Skin epidermis (tissue), 12 donors: ENCODE measurements around the gene TSNAXIP1.
"Not testable (repeated sequence)": the region's sequence is repeated elsewhere in the genome, so short reads cannot be mapped to it uniquely, and the experiment has no call there.

Experiments used
- H3K27ac ChIP-seq, 21 experiments: fragments of 200-600 bp; sonication (generic) in 11 of 21; one replicate each; pipeline ENCODE4 v1.5.0; 2020; ENCODE audit warnings: mild to moderate bottlenecking in 3 of 21, inconsistent platforms in 2 of 21, moderate library complexity in 2 of 21
- H3K4me3 ChIP-seq, 7 experiments: fragments of 200-600 bp; sonication (generic) in 2 of 7; one replicate each; pipeline ENCODE4 v1.5.0; 2020; ENCODE audit warnings: inconsistent platforms in 2 of 7, mild to moderate bottlenecking in 2 of 7, moderate library complexity in 1 of 7

Gene TSNAXIP1

DNA sequence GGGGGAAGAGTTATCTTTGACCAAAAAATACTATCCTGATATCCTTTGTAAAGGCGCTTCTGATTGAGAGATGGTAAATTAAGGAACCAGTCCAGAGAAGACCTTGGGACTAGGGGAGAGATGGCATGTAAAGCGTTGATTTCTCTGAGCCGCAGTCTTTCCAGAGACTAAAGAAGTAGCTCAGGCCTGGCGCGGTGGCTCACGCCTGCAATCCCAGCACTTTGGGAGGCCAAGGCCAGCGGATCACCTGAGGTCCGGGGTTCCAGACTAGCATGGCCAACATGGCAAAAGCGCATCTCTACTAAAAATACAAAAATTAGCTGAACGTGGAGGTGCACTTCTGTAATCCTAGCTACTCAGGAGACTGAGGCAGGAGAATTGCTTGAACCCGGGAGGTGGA, 41.4 kb downstream of the TSNAXIP1 start:
- Histone ChIP-seq H3K27ac (peak overlapping the region in 18 of 21 experiments; percentile 57 to 98 (median 92)), H3K4me3 (peak overlapping the region in 6 of 7 experiments; percentile 65 to 97 (median 90))

DNA sequence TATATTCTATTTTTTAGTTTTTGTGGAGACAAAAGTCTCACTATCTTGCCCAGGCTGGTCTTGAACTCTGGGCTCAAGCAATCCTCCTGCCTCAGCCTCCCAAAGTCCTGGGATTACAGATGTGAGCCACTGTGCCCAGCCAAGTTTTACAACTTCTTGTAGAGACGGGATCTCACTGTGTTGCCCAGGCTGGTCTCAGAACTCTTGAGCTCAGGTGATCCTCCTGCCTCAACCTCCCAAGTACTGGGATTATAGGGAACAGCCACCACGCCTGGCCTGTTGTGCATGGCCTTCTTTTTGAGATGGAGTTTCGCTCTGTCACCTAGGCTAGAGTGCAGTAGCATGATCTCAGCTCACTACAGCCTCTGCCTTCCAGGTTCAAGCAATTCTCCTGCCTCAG, 47.0 kb downstream of the TSNAXIP1 start:
- H3K4me3 ChIP-seq: no peak overlapping the region
- no peak overlapping the region for H3K27ac ChIP-seq

DNA sequence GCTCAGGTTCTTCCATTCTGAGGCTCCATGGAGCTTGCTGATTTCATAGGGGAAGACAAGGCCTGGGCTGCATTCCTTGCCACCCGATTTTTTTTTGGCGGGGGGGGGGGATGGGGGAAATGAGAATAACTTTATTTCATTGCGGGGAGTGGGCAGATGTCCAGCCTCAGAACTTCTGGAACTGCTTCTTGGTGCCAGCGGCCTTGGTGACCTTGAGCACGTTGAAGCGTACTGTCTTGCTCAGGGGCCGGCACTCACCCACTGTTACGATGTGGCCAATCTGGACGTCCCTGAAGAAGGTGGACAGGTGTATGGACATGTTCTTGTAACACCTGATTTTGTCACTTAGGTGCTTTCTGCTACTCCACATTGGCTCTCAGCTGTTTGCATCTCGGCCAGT, 49.1 kb downstream of the TSNAXIP1 start:
- Histone ChIP-seq H3K27ac (peak overlapping the region in 4 of 21 experiments; percentile 2 to 76 (median 17)), H3K4me3 (no peak overlapping the region)

DNA sequence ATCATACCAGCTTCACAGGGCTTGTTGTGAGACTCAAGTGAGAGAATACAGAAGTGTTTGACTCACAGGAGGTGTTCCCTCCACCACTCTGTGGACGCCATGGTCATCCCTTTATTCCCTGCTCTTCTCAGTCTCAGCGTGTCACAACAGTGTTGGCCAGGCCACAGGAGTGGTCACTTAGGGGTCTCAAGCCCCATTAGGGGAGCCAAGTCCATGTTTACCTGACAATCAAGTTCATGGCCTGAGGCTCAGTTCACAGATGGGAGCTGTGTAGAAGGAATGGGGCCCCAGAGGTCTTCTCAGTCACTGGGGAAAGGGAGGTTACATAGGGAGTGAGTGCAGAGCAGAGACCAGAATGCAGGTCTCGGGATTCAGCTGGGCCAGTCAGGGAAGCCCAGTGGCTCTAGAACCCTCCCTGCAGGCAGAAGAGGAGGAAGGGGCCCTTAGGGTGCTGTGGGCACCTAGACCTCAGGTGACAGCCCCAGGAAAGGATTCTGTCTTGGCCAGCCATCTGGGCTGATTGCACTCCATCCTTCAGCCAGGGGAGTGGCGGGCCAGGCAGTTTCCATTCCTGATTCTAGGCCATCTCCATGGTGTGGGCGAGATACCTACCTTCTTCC, 50.3 kb downstream of the TSNAXIP1 start:
- Histone ChIP-seq H3K27ac (peak overlapping the region in 19 of 21 experiments; percentile 1 to 86 (median 76)), H3K4me3 (no peak overlapping the region)

DNA sequence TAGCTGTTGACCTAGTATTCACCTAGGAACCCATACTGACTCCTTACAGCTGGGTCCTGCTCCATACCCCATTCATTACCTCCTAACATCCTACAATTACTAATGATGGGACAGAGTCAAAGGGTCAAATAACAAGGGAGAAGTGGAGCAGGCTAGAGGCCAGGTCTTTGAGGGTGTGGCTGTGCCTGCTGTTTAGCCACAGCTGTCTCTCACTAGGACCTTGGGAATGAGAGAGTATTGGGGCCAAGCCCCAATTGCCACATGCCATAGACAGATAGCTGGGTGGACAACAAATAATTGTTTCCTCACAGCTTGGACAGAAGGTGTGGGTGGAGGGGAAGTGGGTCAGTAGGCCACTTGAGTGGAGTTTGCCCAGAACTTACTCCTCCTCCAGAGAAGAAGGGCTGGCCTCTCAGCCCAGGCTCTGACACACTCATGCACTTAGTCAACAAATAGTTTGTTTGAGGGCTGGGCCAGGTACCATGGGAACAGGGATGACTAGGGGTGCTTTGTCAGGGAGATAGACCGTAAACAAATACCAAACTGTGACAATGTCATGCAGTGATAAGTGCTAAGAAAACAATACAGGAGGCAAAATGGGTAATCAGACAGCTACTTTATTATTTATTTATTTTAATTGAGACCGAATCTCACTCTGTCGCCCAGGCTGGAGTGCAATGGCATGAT, 51.0 kb downstream of the TSNAXIP1 start:
- H3K4me3 ChIP-seq: no peak overlapping the region
- peak overlapping the region in 20 of 21 experiments; percentile 14 to 91 (median 79) for H3K27ac ChIP-seq

DNA sequence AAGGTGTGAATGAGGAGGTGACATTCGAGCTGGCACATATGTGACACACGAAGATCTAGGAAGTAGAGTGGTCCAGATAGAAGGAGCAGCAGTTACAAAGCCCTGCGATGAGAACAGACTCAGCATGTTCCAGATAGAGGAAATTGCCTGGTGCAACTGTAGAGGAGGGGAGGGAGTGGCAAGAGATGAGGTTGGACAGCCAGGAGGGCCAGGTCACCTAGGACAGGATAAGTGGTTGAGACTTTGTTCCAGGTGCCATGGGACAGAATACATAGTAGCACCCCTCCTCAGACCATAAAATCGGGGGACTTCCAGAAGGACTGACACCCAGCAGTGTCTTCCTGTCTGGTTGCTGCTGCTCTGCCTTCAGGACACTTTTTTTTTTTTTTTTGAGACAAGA, 51.8 kb downstream of the TSNAXIP1 start:
- H3K4me3 ChIP-seq: no peak overlapping the region
- peak overlapping the region in 20 of 21 experiments; percentile 14 to 91 (median 79) for H3K27ac ChIP-seq

DNA sequence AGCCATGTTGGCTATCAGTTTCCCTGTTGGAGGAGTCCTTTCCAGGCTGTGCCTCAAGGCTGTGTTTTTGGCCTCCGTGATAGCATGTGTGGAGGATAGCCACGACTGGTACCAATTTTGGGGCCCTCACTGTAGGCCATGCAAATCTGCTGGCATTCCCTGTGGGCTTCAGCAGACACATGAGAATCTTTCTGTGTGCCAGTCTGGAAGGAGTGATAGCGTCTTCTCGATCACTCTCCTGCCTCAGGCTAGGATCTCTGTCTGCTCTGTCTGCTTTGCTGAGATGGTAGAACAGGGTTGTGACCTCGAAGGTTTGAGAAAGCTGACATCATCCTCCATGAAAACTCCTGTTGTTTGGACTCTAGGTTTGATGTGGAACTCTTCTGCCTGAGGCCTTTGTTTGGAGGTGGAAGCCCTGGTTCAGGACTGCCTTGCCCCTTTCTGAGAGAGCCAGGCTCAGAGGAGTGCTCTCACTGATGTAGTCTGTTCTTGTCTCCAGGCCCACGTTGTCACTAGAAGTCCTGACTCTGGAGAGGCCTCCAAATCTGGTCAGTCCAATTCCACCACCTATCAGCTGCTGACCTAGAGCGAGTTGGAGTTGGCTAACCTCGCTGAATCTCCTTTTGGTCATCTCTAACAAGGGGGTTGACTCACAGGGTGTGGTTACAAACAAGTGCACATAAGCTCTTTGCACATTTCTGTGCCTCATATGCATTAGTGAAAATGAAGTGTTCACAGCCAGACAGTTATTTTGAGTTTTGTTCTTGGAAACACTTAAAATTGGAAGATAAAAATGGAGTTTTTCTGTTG, 54.1 kb downstream of the TSNAXIP1 start:
- no peak overlapping the region for H3K4me3 ChIP-seq
- peak overlapping the region in 11 of 21 experiments; percentile 21 to 75 (median 50) for H3K27ac ChIP-seq

DNA sequence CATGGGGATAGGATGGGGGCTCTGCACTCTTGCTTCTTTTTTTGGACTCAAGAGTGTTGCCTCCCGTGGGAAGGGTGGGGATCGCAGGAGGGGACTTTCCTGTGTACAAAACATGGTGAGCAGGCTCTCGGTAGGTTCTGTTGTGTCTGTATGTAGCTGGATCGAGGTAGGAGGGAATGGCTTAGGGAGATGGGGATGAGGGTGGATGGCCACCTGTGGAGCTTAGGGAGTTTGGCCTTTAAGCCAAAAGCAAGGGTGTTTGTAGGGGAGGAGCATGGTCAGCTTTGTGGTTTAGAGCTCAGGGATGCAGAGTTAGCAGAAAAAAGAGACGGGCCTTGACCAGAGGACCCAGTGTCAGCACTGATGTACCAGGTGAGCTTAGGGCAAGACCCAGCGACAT, 55.2 kb downstream of the TSNAXIP1 start:
- Histone ChIP-seq H3K27ac (peak overlapping the region in 6 of 21 experiments; percentile 13 to 77 (median 46)), H3K4me3 (no peak overlapping the region)

DNA sequence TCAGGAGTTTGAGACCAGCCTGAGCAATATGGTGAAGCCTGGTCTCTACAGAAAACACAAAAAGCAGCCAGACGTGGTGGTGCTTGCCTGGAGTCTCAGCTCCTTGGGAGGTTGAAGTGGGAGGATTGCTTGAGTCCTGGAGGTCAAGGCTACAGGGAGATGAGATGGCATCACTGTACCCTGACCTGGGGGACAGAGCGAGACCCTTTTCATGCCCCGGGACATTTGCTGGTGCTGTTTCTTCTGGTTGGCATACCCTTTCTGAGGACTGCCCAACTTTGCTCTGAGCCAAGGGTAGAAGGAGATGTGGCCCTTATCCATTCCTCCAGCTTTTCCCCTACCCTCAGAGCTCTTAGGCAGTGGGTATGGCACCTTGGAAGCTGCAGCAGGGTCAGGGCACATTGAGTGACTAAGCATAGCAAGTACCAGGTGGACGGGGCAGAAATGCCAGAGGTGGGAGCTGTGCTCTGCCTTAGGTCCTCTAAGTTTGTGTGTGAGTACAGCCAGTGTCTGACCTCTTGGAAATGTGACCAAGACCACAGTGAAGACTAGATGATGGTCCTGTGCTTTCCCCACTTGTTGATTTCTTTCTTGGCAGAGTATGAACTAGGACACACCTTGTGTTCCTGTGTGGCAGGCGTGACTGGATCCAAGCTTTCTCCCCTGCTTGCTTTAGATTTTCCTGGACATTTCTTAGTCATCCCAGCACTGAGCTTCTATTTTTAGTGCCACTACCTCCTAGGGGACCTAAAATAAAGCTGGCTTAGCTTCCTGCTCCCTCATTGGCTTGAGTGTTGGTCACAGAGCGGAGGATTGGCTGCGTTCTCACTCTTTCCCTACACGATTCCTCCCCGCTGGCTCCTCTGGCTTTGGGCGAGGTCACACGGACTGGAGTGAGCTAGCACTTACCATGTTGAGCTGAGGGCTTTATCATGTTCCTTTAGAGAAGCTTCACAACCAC, 56.2 kb downstream of the TSNAXIP1 start:
- peak overlapping the region in 11 of 21 experiments; percentile 16 to 77 (median 60) for H3K27ac ChIP-seq
- no peak overlapping the region for H3K4me3 ChIP-seq

DNA sequence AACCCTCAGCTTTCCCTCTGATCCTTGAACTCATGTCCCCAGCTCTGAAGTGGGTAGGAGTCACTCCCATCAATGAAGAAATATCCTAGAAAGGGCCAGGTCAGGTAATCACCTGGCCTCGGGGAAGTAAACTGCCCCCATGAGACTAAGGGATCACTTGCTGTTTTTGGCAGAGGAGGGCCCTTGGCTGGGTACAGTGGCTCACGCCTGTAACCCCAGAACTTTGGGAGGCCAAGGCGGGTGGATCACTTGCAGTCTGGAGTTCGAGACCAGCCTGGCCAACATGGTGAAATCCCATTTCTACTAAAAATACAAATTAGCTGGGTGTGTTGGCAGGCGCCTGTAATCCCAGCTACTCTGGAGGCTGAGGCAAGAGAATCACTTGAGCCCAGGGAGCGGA, 57.4 kb downstream of the TSNAXIP1 start:
- peak overlapping the region in 9 of 21 experiments; percentile 2 to 77 (median 58) for H3K27ac ChIP-seq
- H3K4me3 ChIP-seq: not testable (repeated sequence)

DNA sequence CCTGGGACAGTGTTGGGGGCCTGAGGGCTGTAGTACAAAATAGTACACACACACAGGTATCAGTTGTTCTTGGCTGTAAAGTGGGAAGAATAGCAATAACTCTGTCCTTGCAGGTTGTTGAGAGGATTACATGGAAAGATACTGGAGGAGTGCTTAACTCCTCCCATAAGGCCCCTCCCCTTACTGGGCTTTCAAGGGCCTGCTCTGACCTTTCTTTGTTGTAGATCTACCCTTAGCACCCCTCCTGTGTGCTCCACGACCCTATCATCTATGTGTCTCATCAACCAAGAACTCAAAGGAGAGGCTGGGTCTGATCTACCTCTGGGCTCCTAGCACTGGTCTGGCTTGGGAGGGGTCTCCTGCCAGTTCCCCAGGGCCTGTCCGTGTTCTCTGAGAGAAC, 57.9 kb downstream of the TSNAXIP1 start:
- Histone ChIP-seq H3K4me3 (no peak overlapping the region), H3K27ac (peak overlapping the region in 1 of 21 experiments; percentile 49)

DNA sequence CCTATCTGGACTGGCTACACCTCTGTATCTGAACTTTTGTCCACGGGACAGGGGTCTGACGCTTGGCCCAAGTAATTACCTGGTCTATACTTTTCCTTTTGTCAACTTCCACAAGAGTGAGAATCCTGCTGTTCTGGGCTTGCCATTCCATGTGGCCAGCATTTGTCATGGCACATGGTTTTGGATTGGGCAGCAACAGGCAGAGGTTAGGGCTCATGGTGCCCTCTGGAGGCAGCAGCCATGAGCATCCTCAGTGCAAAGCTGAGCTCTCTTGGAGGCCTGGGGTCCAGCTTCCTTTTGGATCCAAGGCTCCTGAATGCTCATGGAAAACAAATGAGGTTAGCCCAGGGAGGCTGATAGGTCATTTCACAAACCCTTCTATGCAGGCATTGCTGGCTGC, 58.6 kb downstream of the TSNAXIP1 start:
- Histone ChIP-seq H3K27ac (no peak overlapping the region), H3K4me3 (no peak overlapping the region)

DNA sequence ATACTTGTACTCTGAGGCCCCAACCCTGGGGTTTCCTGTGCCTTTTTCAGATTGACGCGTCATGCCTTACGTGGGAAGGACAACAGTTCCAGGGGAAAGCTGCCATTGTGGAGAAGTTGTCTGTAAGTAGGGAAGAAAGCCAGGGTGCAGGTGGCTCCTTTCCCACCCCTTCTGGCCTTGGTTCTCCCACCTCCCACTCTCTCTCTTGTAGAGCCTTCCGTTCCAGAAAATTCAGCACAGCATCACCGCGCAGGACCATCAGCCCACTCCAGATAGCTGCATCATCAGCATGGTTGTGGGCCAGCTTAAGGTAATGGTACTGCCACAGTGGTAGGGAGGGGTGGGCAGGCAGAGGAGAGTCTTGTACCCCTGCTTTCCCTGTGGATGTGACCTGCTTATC, 61.6 kb downstream of the TSNAXIP1 start:
- no peak overlapping the region for H3K27ac ChIP-seq

DNA sequence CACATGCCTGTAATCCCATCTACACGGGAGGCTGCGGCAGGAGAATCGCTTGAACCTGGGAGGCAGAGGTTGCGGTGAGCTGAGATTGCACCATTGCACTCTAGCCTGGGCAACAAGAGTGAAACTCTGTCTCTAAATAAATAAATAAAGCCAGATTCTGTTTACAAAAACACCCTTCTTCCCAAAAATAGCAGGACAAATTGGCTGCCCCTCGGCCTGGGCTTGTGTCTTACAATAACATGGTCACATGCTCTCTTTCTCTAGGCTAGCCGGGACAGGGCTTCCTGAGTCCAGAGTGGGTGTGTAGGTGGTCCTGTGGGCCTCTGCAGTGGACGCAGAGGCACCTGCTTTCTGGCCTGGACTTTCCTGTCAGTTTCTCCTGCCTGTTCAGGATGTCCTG, 63.0 kb downstream of the TSNAXIP1 start:
- Histone ChIP-seq H3K27ac (no peak overlapping the region), H3K4me3 (no peak overlapping the region)

More for the DNA sequence above, 61.6 kb downstream of the TSNAXIP1 start:
- no peak overlapping the region for H3K4me3 ChIP-seq

DNA sequence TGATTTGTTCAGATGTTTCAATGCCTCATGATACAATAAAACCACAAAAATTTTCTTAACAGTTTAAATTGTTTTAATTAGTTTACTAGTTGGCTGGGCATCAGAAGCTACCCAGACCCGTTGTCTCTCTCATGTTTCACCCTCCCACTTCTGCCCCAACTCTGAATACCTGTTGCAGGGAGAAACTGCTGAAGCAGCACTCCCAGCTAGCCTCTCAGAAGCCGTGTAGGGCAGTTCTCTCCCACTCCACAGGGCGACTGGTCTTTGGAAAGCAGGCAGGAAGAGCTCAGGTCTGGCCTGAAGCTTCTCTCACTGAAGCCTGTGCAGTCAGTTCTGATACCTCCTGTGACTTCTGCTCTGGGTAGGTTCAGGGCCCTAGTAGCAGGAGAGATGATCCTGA, 64.6 kb downstream of the TSNAXIP1 start:
- H3K27ac ChIP-seq: peak overlapping the region in 2 of 21 experiments; percentile 89 to 93
- H3K4me3 ChIP-seq: no peak overlapping the region

DNA sequence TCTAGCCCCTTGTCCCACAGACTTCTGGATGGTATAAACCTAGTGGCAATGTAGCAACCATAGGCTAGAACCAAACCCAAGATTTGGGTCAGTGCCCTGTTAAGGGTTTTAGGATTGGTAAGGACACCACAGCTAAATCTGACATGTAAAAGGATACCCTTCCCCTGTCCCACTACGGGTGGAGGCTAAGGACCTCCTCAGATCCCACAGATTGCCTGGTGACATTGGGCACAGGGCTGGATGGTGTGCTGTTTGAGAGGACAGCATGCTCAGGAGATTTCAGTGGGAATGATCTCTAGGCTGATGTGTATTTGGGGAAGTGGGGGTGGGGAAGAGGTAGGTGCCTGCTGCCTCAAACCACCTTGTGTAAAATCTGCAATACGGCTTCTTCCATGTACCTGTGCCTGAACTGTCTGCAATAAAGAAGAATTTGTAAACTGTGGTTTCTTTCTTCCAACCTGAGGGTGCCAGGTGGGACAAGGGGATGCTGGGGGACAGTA, 65.5 kb downstream of the TSNAXIP1 start:
- Histone ChIP-seq H3K4me3 (peak overlapping the region in 4 of 7 experiments; percentile 86 to 99 (median 94)), H3K27ac (peak overlapping the region in 19 of 21 experiments; percentile 78 to 97 (median 90))

DNA sequence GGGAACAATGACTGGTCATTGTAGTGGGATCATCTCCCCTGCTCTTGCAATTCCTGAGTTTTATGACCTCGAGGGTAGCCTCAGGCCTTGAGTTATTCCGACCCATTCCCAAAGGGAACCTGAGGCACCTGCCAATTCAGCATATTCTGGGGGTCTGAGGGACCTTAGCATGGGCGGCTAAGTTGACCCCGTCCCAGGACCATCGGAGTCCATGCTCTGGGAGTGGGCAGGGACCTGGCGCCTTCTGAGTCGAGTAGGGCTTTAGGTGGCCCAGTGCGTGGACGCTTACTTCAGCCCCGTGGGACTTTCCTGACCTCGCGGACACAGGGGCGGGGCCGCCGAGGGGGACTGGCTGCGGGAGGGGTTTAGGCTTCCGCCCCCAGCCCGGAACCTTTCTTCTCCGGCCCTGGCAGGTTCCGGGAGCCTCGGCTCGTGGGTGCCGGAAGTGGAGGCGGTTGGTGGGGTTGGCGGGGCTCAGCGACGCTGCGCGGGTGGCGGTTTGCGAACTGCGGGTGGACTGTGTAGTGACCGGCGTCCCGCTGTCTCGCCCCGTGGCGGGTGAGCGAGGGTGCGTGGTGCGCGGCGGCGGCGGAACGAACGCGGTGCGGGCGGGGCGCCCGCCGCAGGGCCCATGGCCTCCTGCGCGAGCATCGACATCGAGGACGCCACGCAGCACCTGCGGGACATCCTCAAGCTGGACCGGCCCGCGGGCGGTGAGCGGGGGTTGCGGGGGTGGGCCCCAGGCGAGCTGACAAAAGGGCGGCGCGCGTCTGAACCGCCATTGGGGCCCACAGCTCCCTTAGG, 66.1 kb downstream of the TSNAXIP1 start, which contains the start of gene EDC4:
Gene EDC4, plus strand, starts transcription at position 422 of the 804 bp plus-strand sequence. Its CDS starts 210 bp downstream, at position 632.
- Histone ChIP-seq H3K27ac (peak within 1 kb of the TSS; percentile 16 to 97 (median 89)), H3K4me3 (peak within 1 kb of the TSS; percentile 86 to 99 (median 96))
